ENCODE data around the gene SMOC1. TPM values are rescaled to one million over a fixed set of nuclear protein-coding genes. Genes with fewer than 3 reads are reported as not detected.

Gene SMOC1
- total RNA-seq, 1 experiment from 2014 or later: 0.46 TPM

DNA sequence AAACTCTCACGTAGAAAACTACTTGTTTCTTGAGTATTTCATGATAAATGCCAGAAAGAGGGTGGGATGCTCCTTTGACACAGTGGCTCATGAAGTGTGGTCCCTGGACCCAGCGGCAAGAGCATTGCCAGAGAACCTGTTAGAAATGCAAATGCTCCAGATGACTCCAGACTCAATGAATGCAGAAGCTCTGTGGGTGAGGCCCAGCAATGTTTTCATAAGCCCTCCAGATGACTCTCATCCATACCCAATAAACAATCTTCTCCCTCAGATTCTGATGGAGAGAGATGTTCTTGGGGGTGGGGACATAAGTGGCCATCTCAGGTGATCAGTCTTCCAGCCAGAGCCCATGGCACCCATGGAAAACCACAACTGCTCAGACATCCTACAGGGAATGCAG, 88.9 kb downstream of the SMOC1 start:
- intact Hi-C loops (cut with micrococcal nuclease; ENCODE audit: unreplicated experiment): no loop called here
- POLR2A ChIA-PET: no interaction called here
- no TSS peak for BruUV-seq (replicated peaks)

DNA sequence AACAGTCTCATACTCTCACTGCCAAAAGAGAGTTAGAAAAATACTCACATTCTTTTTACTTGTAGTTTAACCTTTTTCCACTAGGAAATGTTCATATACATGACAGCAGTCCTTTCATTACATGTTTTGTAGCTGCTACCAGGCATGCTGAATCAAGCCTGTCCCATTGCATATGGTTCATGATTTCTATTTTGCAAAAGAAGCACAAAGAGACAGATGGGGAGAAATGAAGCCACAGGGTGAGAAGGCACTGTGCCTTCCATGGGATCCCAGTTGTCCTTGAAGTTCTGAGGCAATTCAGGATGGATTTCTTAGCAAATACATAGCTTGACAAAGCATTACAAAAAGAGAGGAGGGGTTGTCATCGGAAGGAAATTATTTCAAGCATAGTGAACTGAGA, 89.5 kb downstream of the SMOC1 start:
- in situ Hi-C loops (cut with HindIII; ENCODE audit: low pct_unique_long_range_greater_than_20kb, low sequenced_read_pairs): no loop called here
- Histone ChIP-seq H3K36me3 (ENCODE audit: control insufficient read depth, insufficient read depth, low read length) (no peaks in the 10 kb centered on the region), H3K9me3 (ENCODE audit: control insufficient read depth, insufficient read depth, low read depth, low read length) (no peaks in the 10 kb centered on the region), H3K4me3 (ENCODE audit: low read depth in 2 of 2, low read length in 2 of 2) (no peak overlapping the region), H3K27ac (ENCODE audit: low read length) (no peak overlapping the region), H3K27me3 (ENCODE audit: control insufficient read depth, insufficient read depth, low read length) (peaks cover 2% of the 10 kb centered on the region; the same call in 1 of the 2 replicates), H3K4me1 (ENCODE audit: control insufficient read depth, insufficient read depth, low read length) (no peaks in the 10 kb centered on the region)
- no peak for DNase-seq (ENCODE audit: low read depth, low spot score)
- BruUV-seq (replicated peaks): no TSS peak
- no peak for ATAC-seq
- intact Hi-C loops (cut with micrococcal nuclease; ENCODE audit: unreplicated experiment): no loop called here
- CTCF ChIA-PET: no interaction called here
- TF ChIP-seq, protein P1, sequence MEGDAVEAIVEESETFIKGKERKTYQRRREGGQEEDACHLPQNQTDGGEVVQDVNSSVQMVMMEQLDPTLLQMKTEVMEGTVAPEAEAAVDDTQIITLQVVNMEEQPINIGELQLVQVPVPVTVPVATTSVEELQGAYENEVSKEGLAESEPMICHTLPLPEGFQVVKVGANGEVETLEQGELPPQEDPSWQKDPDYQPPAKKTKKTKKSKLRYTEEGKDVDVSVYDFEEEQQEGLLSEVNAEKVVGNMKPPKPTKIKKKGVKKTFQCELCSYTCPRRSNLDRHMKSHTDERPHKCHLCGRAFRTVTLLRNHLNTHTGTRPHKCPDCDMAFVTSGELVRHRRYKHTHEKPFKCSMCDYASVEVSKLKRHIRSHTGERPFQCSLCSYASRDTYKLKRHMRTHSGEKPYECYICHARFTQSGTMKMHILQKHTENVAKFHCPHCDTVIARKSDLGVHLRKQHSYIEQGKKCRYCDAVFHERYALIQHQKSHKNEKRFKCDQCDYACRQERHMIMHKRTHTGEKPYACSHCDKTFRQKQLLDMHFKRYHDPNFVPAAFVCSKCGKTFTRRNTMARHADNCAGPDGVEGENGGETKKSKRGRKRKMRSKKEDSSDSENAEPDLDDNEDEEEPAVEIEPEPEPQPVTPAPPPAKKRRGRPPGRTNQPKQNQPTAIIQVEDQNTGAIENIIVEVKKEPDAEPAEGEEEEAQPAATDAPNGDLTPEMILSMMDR (IDR thresholded peaks at IDR 0.05): no peak
- TF ChIP-seq SIN3A (IDR thresholded peaks at IDR 0.05; ENCODE audit: borderline replicate concordance, insufficient read depth, low read depth, low read length): no peak
- TF ChIP-seq POLR2AphosphoS5 (IDR thresholded peaks at IDR 0.05; ENCODE audit: low read depth, low read length): no peak
- TF ChIP-seq, protein P2, sequence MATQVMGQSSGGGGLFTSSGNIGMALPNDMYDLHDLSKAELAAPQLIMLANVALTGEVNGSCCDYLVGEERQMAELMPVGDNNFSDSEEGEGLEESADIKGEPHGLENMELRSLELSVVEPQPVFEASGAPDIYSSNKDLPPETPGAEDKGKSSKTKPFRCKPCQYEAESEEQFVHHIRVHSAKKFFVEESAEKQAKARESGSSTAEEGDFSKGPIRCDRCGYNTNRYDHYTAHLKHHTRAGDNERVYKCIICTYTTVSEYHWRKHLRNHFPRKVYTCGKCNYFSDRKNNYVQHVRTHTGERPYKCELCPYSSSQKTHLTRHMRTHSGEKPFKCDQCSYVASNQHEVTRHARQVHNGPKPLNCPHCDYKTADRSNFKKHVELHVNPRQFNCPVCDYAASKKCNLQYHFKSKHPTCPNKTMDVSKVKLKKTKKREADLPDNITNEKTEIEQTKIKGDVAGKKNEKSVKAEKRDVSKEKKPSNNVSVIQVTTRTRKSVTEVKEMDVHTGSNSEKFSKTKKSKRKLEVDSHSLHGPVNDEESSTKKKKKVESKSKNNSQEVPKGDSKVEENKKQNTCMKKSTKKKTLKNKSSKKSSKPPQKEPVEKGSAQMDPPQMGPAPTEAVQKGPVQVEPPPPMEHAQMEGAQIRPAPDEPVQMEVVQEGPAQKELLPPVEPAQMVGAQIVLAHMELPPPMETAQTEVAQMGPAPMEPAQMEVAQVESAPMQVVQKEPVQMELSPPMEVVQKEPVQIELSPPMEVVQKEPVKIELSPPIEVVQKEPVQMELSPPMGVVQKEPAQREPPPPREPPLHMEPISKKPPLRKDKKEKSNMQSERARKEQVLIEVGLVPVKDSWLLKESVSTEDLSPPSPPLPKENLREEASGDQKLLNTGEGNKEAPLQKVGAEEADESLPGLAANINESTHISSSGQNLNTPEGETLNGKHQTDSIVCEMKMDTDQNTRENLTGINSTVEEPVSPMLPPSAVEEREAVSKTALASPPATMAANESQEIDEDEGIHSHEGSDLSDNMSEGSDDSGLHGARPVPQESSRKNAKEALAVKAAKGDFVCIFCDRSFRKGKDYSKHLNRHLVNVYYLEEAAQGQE (IDR thresholded peaks at IDR 0.05; ENCODE audit: insufficient read depth in 1 of 2, low read depth in 2 of 2, low read length in 1 of 2): no peak
- TF ChIP-seq TCF7L2 (IDR thresholded peaks at IDR 0.05; ENCODE audit: low read depth, low read length): no peak
- POLR2A ChIA-PET: no interaction called here

More for the DNA sequence above, 88.9 kb downstream of the SMOC1 start:
- Histone ChIP-seq H3K4me3 (ENCODE audit: low read depth in 2 of 2, low read length in 2 of 2) (no peak overlapping the region), H3K4me1 (ENCODE audit: control insufficient read depth, insufficient read depth, low read length) (no peaks in the 10 kb centered on the region), H3K27ac (ENCODE audit: low read length) (no peak overlapping the region), H3K36me3 (ENCODE audit: control insufficient read depth, insufficient read depth, low read length) (no peaks in the 10 kb centered on the region), H3K27me3 (ENCODE audit: control insufficient read depth, insufficient read depth, low read length) (peaks cover 2% of the 10 kb centered on the region; the same call in 1 of the 2 replicates), H3K9me3 (ENCODE audit: control insufficient read depth, insufficient read depth, low read depth, low read length) (no peaks in the 10 kb centered on the region)
- DNase-seq (ENCODE audit: low read depth, low spot score) (no peak), ATAC-seq (no peak)
- CTCF ChIA-PET: no interaction called here
- TF ChIP-seq, protein P1 (IDR thresholded peaks at IDR 0.05): no peak
- TF ChIP-seq POLR2AphosphoS5 (IDR thresholded peaks at IDR 0.05; ENCODE audit: low read depth, low read length): no peak
- in situ Hi-C loops (cut with HindIII; ENCODE audit: low pct_unique_long_range_greater_than_20kb, low sequenced_read_pairs): no loop called here

All from Panc1 (cell line).